SH-SY5Y (cell line): Measurements from ENCODE around the gene PHOSPHO2.

Experiments
- GATA2 ChIP-seq: IDR thresholded peaks from 2 replicates; pipeline ENCODE4 v1.6.1; 2011; ENCODE audit warnings: mild to moderate bottlenecking, low read depth, low read length
- GATA3 ChIP-seq: IDR thresholded peaks from 2 replicates; pipeline ENCODE4 v1.6.1; 2011; ENCODE audit warnings: low read depth, mild to moderate bottlenecking, low read length, moderate library complexity

DNA sequence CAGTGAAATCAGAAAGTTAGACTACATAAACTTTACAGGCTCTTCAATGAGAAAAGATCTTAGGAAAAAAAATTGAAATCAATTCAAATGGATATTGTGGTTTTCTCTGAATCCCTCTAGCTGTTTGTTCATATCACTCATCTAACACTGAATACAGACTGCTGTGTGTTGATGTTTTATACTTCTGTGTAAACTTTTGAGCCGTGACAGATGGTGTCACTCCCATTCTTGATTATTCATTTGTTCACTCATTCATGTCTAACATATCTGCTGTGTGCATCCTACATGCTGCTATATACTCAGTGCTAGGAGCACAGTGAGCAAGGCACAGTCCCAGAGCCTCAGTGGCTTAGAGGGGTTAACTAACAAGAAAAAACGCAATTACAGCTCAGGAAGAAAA is 52.0 kb downstream of the PHOSPHO2 start:
- TF ChIP-seq GATA2 (no peak), GATA3 (no peak)
